Measurements from ENCODE around the gene ZNG1A. TPM values are rescaled to one million over a fixed set of nuclear protein-coding genes. Genes with fewer than 3 reads are reported as not detected.
"Not testable (repeated sequence)": the region's sequence is repeated elsewhere in the genome, so short reads cannot be mapped to it uniquely, and the experiment has no call there.

The ZNG1A gene
- total RNA-seq, 4 donors from 2014 or later = 27.4 to 48.7 (median 33.0) TPM

DNA sequence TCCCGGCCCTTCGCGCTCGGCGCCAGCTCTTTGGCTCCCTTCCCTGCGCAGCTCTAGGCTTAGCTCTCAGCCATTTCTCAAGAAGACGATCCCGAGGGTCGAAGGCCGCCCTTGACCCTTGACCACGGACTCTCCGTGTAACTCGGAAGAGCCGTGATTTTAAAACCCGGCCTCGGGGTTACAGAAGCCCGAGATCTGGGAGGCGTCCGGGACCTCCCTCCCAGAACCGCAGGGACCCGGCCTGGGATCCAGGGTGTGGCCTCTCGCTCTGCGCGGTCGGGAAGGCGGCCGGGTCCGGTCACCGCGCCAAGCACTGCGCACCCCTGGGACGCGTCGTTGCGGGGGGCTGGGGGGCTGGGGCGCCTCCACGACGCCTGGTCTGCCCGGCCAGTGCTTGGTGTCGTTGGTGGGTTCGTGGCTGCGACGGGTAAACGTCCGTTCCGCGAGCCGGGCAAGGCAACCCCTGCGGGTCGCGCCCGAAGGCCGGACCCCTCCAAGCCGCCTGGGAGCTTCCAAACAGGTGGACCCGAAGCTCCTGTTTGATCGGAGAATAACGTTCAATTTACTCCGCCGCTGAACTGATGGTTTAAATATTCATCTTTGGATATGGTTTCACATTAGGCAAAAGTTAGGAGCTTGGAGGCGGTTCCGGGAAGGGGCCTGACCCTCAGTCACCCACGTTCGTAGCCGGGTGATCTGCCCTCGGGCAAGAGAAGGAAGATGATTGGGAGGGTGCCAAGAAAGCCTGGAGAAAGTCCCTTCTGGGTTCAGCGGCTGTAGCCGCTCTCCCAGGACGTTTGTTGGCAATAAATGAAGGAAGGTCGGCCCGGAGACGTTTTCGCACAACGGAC lies 64.4 kb downstream of the ZNG1A start:
- H3K4me1 ChIP-seq = peaks cover 32% of the 10 kb centered on the region
- H3K27ac ChIP-seq; H3K36me3 ChIP-seq; H3K9me3 ChIP-seq; DNase-seq (ENCODE audit: low spot score in 2 of 2): not testable (repeated sequence)
- H3K27me3 ChIP-seq = peaks cover 68% of the 10 kb centered on the region
- WGBS = 2% methylated on average over 24 of the region's 73 CpGs
- peak overlapping the region; percentile 59 for H3K4me3 ChIP-seq

DNA sequence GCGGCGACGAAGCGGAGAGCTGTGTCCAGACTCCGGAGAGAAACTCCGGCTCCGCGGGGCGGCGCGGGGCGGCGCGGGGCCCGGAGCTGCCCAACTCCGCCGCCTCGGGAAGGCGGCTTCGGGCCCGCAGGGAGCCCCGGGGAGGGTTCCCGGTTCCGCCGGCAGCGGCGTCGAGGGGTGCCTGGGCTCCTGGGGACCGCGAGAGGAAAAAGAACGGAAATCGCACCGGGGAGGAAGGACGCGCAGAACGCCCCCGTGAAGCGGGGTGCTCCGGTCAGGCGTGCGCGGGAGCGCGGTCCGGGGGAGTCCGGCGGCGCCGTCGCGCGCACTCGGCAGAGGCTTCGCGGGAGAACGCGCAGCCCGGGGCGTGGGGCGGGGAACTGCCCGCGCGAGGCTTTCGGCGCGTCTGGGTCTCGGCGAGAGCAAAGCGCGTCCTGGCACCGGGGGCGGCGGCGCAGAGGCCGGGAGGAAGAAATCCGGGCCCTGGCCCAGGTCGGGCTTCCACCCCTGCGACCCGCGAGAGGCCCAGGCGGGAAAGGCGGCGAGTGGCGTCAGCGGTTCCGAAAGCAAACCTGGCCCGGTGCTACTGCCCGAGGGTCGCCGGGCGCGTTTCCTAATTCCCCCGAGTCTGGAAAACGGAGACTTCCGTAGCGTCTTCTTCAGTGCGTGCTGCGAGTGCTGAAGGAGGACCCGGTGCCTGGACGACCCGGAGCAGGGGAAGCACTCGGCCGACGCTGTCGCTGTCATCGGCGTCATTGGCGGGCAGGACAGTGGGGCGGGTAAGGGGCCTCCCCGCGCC lies 65.2 kb downstream of the ZNG1A start:
- H3K27ac ChIP-seq; H3K9me3 ChIP-seq; H3K36me3 ChIP-seq; DNase-seq (ENCODE audit: low spot score in 2 of 2): not testable (repeated sequence)
- Histone ChIP-seq H3K4me1 (peaks cover 32% of the 10 kb centered on the region), H3K27me3 (peaks cover 76% of the 10 kb centered on the region), H3K4me3 (peak overlapping the region; percentile 59)
- 0% methylated on average over 12 of the region's 111 CpGs for WGBS

DNA sequence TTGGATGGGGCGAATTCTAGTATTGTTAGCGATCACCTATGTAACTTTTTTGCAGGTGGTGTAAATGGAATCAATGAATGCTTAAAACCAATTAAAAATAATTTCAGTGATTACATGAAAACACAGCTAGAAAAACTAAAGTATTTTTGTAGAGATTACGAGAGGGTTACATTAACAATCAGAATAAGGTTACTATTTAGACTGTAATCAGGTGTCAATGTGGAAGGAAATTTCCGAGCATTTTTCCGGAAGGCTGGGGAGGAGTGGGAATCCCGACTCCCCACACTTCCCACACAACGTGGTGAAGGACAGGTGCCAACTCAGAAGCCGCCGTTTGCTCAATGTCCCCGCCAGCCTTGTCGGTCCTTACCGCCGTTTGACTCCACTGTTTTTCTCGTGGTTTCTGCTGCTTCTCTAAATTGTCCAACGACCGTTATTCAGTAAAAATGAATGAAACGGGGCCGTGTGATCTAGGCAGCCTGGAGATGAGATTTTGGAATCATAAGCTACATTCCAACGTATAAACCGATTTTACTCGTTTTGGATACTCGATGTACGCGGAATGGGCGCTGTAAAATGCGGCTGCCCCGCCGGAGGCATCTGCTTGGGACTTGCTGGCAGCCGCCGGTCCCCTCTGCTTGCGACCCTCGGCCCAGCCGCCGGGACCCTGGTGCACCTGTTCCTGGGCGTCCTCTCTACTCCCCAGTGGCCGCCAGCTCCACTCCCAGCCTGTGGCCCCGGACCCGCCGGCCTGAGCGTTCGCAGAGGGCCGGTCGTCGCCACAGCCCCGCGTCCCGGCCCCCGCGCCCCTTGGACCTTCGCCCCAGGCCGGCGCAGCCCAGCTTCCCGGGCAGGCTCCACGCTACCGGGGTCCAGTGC lies 66.0 kb downstream of the ZNG1A start:
- H3K9me3 ChIP-seq; DNase-seq (ENCODE audit: low spot score in 2 of 2); H3K27ac ChIP-seq; H3K36me3 ChIP-seq: not testable (repeated sequence)
- H3K4me3 ChIP-seq = peak overlapping the region; percentile 59
- peaks cover 31% of the 10 kb centered on the region for H3K4me1 ChIP-seq
- peaks cover 78% of the 10 kb centered on the region for H3K27me3 ChIP-seq
- WGBS = 17% methylated on average over 23 of the region's 55 CpGs

DNA sequence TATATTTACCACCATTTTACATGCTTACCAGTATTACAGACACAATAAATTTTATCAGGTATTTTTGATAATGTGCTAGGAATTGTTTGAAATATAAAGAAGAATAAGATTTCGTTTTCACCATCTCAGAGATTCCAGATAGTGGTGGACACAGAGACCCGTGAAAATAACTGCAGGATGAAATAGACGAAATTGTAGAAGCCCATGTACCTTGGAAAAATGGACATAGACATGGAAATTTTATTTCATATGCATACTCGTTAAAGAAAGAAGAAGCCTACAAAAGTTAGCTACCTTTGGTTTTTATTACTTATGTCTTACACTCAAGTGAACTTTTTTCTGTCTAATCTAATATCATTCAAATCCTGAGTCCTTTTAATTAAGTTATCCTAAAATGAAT lies 68.2 kb downstream of the ZNG1A start:
- Histone ChIP-seq H3K4me1 (peaks cover 24% of the 10 kb centered on the region), H3K27me3 (peaks cover 75% of the 10 kb centered on the region)
- H3K4me3 ChIP-seq; DNase-seq (ENCODE audit: low spot score in 2 of 2); H3K9me3 ChIP-seq; H3K36me3 ChIP-seq; H3K27ac ChIP-seq: not testable (repeated sequence)
- 52% methylated on average over 4 of the region's 4 CpGs for WGBS

DNA sequence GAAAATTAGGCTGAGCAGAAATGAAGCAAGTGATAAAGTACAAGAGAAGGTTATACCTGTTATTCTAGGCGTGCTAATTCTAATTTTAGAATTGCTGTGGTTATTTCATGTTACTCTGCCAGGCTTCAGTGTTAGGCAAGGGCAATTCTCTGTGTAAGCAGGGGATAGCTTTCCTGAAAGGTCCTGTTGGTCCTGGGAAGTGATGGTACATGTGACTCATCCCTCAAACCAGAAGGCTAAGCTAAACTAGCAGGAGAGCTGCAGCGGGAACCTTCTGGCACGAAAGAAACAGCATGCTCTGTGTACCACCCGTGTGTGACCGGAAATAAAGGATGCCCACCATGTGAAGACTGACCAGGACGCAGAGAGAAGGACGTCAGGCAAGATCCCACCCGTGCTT lies 69.3 kb downstream of the ZNG1A start:
- not testable (repeated sequence) for H3K27ac ChIP-seq; H3K4me3 ChIP-seq; H3K36me3 ChIP-seq; H3K9me3 ChIP-seq; DNase-seq (ENCODE audit: low spot score in 2 of 2)
- WGBS = 40% methylated on average over 2 of the region's 8 CpGs
- Histone ChIP-seq H3K4me1 (peaks cover 18% of the 10 kb centered on the region), H3K27me3 (peaks cover 71% of the 10 kb centered on the region)

DNA sequence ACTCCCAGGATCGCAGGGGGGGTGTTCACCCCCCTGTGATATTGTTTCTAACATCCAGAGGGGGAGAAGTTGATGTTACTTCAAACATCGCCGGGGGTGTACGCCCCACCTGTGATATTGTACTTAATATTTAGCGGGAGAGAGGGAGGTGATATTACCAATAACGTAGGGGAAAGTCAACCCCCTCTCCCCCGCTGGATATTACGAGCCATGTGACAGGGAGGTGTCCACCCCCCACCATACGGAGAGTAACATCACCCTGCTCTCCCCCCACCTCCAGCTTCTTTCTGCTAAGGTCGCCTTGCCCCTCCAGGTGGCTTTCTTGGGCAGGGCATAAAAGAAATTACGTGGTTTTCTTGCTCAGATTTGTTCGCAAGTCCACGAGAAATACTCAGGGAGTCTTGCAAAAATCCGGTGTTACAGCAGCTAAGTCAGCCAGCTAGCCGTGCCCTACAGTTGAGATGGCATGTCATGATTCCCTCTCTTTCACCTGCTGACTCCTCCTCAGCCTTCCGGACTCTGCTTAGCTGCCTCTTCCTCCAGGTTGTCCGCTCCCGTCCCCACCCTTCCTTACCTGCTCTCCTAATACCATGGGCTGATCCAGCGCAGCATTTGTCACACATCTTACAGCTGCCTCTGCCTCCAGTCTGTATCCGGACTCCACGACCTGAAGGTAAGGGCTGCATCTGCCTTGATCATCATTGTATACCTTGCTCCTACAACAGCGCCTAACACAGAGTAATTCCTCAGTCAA lies 69.9 kb downstream of the ZNG1A start:
- not testable (repeated sequence) for DNase-seq (ENCODE audit: low spot score in 2 of 2); H3K4me3 ChIP-seq; H3K36me3 ChIP-seq; H3K9me3 ChIP-seq; H3K27ac ChIP-seq
- H3K4me1 ChIP-seq = peaks cover 12% of the 10 kb centered on the region
- 18% methylated on average over 8 of the region's 22 CpGs for WGBS
- H3K27me3 ChIP-seq = peaks cover 68% of the 10 kb centered on the region

DNA sequence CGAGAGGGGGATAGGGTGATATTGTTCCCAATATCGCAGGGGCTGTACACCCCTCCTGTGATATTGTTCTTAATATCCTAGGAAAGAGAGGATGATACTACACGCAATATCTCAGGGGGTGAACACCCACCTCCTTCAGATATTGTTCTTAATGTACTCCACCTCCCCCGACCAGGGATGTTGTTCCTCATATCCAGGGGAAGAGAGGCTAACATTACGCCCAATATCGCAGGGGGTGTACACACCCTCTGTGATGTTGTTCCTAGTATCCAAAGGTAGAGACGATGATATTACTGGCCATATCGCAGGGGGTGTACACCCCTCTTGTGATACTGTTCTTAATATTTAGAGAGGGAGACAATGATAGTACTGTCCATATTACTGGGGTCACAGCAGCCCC lies 72.9 kb downstream of the ZNG1A start:
- WGBS = 95% methylated on average over 8 of the region's 8 CpGs
- not testable (repeated sequence) for H3K27ac ChIP-seq; DNase-seq (ENCODE audit: low spot score in 2 of 2)

DNA sequence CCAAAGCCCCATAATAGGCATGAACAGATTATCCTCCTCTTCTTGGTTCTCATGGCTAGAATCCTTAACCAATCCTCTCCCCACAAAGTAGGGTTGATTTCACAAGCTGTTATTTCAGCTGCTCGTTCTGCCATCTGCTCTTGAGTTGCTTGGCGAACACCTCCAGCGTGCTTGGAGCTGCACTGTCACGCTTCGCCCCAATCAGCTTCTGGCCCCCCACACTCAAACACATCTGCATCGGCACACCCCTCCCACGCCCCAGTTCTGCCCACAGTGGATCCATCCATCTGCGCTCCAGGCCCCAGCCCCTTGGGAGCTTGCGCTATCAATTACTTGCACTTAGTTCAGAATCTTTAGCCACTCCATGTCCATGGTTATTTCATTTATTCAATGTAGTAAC lies 78.4 kb downstream of the ZNG1A start:
- not testable (repeated sequence) for H3K27ac ChIP-seq; H3K36me3 ChIP-seq; H3K4me3 ChIP-seq; H3K4me1 ChIP-seq; H3K9me3 ChIP-seq; H3K27me3 ChIP-seq; DNase-seq (ENCODE audit: low spot score in 2 of 2)
- WGBS = no CpG with 5 or more reads among the region's 9 CpGs

More for the DNA sequence above, 72.9 kb downstream of the ZNG1A start:
- H3K27me3 ChIP-seq = peaks cover 48% of the 10 kb centered on the region
- not testable (repeated sequence) for H3K4me1 ChIP-seq, H3K9me3 ChIP-seq, H3K4me3 ChIP-seq, H3K36me3 ChIP-seq

DNA sequence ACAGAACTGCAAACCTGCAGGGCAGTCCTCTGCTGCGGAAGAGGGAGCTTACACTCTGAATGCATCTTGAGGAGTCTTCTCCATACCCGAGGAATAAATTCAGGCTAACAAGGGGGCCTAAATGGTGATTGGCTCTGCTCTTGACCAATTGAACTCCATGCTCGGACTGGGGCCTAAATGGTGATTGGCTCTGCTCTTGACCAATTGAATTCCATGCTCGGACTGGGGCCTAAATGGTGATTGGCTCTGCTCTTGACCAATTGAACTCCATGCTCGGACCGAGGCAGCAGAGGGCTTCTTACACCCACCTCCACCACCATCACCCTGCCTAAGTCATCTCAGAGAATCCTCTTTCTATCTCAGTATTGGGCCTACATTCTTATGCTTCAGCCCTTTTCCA lies 79.0 kb downstream of the ZNG1A start:
- 84% methylated on average over 6 of the region's 6 CpGs for WGBS
- H3K4me1 ChIP-seq; H3K27me3 ChIP-seq; H3K9me3 ChIP-seq; H3K27ac ChIP-seq; H3K4me3 ChIP-seq; DNase-seq (ENCODE audit: low spot score in 2 of 2); H3K36me3 ChIP-seq: not testable (repeated sequence)

DNA sequence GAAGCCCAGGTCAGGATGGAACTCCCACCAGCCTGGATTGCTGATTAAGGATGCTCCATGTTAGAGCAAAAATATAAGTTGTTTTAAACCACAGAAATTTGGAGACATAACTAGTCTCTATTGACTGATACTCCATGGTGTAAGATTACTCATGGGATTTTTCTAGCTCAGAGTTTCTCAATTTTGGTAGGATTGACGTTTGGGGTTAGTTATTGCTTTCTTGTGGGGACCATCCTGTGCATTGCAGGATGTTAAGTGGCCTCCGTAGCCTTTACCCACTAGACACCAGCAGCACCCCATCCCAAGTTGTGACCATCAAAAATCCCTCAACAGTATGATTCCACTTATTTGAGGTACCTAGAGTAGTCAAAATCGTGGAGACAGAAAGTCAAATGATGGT lies 80.1 kb downstream of the ZNG1A start:
- not testable (repeated sequence) for H3K9me3 ChIP-seq; DNase-seq (ENCODE audit: low spot score in 2 of 2); H3K36me3 ChIP-seq; H3K27me3 ChIP-seq; H3K27ac ChIP-seq; H3K4me3 ChIP-seq; H3K4me1 ChIP-seq
- no CpG with 5 or more reads among the region's 3 CpGs for WGBS

DNA sequence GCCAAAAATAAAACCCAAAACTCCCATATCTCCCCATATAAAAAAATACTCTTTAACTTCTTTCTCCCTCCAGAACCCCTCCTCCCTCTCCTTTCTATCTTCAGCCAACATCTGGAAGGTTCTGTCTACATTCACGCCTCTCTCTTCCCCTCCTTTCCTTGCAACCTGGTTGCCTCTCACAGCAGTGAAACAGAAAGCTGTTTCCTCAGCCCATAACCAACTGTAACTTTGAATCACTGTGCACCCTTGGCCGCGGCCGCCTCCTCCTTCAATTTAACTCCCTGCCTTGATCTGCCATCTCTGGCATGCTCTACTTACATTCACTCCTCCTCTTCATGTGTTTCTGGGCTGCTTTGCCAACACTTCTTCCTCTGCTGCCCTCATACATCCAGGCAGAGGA lies 83.9 kb downstream of the ZNG1A start:
- not testable (repeated sequence) for H3K27ac ChIP-seq; DNase-seq (ENCODE audit: low spot score in 2 of 2); H3K4me3 ChIP-seq; H3K9me3 ChIP-seq; H3K4me1 ChIP-seq; H3K27me3 ChIP-seq; H3K36me3 ChIP-seq
- WGBS = no CpG with 5 or more reads among the region's 4 CpGs

DNA sequence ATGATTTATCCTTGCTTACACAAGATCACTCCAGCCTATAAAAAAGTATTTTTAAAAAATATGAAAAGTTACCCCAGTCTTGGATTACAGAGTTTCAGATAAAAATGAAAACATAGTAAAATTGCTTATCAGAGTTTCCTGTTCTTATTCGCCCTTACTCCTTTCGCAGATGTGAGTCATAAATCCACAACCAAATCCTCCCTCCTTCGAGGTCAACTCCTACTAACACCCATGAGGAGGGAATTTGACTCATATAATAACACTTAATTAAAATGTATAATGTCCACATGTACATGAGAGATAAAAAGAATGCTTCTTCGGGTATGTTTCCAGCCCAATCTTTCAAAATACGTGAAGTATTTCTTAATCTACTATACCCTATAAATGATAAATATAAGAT lies 84.5 kb downstream of the ZNG1A start:
- H3K27me3 ChIP-seq, H3K4me3 ChIP-seq: not testable (repeated sequence)
- 49% methylated on average over 3 of the region's 5 CpGs for WGBS

DNA sequence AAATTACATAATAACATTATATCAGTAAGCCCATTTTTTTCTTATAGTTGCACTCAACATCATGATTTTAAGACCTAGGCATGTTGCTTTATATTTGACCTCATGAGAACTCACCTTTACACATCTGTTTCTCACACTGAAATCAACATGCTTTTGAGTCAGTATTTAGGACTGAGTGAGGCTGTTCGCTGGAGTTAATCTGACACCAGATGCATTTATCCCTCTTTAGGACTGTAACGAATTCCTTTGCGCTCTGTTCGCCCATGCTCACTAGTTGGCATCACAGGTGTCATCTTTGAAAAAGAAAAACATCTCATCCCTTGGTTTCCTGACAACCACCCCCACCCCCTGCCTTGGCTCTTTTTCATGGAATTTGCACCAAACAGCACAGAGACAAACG lies 84.9 kb downstream of the ZNG1A start:
- not testable (repeated sequence) for H3K9me3 ChIP-seq; H3K27me3 ChIP-seq; H3K27ac ChIP-seq; H3K4me3 ChIP-seq; H3K36me3 ChIP-seq; DNase-seq (ENCODE audit: low spot score in 2 of 2); H3K4me1 ChIP-seq
- no CpG with 5 or more reads among the region's 5 CpGs for WGBS

More for the DNA sequence above, 84.5 kb downstream of the ZNG1A start:
- not testable (repeated sequence) for DNase-seq (ENCODE audit: low spot score in 2 of 2); H3K27ac ChIP-seq; H3K4me1 ChIP-seq; H3K9me3 ChIP-seq; H3K36me3 ChIP-seq
